GM18858 (cell line): Measurements from ENCODE around the gene PTP4A1.
"Not testable (repeated sequence)": the region's sequence is repeated elsewhere in the genome, so short reads cannot be mapped to it uniquely, and the experiment has no call there.

ENCODE experiments used
- ATAC-seq: cut with Tn5 transposase; IDR thresholded peaks from one replicate; pipeline ENCODE4 v1.9.1; 2021; ENCODE audit not compliant: unreplicated experiment

PTP4A1 gene

DNA sequence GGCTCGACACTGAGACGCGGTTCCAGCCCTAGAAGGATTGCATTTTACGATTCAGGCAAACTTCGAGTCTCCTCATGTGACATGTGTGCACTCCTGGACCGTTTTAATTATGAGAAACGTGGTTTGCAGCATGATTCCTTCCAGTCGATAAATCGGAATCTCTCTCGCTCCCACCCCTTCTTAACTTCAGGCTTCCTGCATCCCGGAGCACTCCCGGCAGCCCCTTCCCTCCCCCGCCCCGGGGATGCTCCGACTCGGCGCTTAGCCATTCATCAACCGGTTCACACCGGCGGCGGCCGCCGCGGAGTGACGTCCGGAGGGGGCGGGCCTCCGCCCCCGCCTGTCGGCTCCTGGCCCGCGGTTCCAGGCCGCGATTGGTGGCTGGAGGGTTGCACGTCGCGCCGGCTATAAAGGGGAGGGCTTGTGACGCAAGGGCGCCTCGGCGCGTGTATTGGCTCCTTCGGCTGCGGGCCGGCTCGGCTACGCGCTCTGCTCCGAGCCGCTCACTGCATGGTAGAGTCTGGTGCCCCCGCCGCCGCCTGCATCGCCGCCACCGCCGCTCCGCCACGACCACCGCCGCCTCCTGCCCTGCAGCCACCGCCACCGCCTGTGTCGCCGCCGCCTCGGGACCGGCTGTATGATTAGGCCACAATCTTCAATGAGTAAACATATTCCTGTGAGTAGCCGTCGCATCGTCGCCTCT is at the start of gene PTP4A1, which contains the start of gene LOC128125822:
PTP4A1 (plus strand) TSS at position 437 of the 703 bp plus-strand sequence. CDS start 4,401 bp downstream, outside the sequence.
LOC128125822 (plus strand) TSS at position 437 of the 703 bp plus-strand sequence.
- peak; percentile 91 for ATAC-seq

DNA sequence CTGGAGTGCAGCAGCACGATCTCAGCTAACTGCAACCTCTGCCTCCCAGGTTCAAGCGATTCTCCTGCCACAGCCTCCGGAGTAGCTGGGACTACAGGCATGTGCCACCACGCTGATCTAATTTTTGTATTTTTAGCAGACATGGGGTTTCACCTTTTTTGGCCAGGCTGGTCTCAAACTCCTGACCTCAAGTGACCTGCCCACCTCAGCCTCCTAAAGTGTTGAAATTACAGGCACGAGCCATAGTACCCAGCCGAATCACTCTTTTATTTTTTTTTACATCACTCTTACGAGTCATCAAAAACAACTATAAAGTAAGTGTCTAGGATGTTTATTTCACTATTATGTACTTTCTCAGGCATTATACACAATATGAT is 49.4 kb upstream of the PTP4A1 start:
- ATAC-seq = not testable (repeated sequence)

DNA sequence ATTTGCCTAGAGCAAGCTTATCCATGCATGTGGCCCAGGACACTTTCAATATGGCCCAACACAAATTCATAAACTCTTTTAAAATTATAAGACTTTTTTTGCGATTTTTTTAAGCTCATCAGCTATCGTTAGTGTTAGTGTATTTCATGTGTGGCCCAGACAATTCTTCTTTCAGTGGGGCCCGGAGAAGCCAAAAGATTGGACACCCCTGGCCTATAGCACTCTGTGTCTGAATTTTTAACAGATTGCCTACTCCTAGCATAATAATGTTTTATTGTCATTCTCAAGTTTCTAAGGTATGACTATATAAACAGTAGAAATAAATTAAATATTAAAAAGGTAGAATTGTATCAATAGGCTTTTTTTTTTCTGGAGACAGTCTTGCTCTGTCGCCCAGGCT is 48.6 kb upstream of the PTP4A1 start:
- ATAC-seq = no peak

DNA sequence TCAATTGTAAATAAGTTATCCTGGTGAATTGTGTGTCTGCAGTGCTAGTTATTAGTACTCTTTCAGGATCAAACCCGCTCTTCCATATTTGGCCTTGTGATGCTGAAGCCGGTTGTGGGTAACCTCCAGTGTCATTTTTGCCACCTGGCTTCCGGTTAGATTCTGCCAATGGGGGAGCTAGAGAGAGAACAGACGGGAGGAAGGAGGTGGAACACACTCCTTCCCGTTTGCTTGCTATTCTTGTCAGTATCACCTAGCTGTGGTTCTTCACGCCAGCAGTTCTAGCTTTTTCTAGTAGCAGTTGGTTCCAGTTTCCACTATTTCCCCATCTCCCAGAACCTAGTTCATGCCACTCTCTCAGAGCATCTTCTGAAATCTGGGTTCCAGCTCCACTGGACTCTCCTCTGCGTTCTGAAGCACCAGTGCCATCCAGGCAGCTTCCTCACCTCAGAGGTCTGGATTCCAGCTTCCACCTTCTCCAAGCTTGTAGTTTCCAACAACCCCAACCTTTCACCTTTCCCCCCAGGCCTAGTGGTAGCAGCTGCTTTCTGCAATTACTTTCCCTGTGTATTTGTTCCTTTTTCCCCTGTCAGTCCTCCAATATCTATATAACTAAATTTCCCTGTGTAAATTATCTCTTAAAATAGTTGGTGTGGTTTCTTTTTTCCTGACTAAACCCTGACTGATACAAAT is 46.9 kb upstream of the PTP4A1 start:
- no peak for ATAC-seq

DNA sequence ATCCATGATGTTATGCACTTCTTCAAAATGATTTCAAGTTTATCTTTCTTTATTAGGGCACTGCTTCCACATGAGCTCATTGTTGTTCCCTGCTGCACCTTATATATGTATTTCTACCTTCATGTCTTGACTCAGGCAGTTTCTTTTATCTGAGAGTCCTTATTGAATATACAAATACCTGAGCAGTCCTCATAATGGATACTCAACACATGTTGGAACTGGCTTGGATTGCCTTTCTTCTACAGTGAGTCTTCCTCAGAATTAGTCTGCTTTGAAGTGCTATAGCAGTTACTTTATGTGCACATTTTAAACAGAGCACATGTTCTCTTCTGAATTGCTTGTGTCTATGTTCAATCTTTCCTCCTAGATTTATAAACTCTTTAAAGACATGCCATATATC is 45.3 kb upstream of the PTP4A1 start:
- no peak for ATAC-seq

DNA sequence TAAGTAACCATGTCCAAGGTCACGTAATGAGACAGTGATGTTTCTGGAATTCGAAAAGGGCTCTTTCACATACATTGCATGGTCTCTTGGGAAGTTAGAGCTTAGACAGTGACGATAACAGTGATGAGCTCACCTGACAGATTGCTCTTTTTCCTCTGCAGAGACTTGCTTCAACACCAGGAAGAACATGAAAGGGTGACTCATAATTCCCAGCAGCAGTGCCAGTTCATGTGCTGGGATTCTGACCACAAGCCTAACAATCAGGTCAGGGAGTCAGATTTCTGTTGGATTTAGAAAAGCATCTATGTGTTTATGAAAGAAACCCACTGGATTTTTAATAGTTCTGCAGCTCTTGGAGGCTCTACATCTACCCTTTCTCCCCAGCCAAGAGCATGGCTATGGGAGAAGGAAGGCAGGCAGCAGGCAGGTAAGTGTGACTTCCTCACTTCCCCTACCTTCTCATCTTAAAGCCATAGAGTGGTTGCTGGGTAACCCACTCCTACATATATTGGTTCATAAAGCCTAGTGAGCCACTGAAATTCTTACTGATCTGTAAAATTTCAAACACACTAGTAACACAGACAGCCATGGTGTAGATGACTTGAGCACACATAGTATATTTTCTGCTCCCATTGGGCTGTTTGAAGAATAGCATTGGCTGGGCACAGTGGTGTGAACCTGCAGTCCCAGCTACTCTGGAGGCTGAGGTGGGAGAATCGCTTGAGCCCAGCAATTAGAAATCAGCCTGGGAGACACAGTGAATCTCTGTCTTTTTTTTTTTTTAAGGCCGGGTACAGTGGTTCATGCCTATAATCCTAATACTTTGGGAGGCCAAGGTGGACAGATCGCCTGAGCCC is 44.4 kb upstream of the PTP4A1 start:
- ATAC-seq = peak; percentile 41

DNA sequence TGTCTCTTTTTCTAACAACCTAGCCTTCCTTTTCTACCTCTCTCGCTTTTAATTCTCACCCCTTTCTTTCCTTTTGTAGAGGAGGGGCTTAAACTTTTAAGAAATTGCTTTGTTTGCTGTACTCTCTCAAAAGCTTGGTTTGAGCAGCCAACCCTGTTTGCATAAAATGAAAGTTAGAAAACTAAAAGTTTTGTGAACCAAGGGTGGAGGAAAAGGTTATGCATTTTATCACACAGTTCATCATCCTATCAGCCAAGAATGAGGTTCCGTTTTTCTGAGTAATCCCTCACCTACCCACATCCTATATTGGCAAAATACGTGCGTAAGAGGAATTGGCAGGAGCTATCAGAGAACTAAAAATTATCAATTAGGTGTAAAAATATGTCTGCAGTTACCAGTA is 42.8 kb upstream of the PTP4A1 start:
- ATAC-seq = peak; percentile 44

DNA sequence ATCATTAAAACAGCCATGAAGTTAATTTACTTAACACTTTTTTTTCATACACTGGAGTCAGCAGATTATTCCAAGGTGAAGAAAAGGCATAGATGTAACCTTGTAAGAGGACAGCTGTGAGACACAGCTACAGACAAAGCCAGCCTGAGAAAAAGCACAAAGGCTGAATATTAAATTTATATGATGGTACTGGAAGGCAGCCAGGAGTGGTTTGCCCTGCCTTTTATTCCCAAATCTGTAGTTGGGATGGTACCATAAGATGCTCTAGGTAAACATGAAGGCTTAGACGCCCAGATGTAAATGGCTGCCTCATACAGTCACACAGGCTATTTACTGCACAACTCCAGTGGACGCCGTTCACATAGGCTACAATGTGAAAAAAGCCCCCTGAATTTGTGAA is 42.1 kb upstream of the PTP4A1 start:
- ATAC-seq = no peak

DNA sequence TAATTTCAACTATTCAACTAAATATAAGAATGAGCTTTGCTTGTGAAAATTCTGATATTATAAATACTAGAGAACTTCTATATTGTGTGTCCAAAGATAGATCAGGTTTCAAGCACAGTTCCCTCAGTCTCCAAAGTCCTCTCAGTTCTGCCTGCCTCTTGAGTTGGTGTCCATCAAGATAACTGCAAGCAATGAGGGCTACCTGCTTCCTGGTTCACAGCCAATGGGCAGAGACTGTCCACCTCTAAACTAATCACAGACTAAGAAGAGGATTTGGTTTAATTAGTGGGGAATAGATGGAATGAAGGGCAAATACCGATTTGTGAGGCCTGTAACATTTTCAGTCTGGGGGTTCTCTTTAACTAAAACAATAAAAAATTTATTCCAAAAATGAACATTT is 41.3 kb upstream of the PTP4A1 start:
- ATAC-seq = no peak

DNA sequence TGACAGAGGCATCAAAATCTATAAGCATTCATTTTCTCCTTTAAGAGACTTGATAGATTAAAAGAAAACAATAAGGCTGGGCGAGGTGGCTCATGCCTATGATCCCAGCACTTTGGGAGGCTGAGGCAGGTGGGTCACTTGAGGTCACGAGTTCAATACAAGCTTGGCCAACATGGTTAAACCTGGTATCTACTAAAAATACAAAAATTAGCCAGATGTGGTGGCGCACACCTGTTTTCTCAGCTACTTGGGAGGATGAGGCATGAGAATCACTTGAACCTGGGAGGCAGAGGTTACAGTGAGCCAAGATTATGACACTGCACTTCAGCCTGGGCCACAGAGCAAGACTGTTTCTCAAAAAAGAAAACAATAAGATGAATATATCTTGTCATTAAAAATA is 39.3 kb upstream of the PTP4A1 start:
- no peak for ATAC-seq

DNA sequence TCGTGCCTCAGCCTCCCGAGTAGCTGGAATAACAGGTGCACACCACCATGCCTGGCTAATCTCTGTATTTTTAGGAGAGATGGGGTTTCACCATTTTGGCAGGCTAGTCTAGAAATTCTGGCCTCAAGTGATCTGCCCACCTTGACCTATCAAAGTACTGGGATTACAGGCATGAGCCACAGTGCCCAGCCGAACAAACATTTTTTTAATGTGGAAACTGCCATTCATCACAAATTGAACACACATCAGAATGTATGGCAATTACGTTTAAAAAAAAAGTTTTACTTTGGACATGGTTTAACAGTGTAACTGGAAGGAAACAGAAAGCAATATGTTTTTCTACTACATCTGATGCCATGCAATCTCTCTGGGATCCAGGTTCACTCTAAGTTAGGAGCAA is 38.3 kb upstream of the PTP4A1 start:
- no peak for ATAC-seq

DNA sequence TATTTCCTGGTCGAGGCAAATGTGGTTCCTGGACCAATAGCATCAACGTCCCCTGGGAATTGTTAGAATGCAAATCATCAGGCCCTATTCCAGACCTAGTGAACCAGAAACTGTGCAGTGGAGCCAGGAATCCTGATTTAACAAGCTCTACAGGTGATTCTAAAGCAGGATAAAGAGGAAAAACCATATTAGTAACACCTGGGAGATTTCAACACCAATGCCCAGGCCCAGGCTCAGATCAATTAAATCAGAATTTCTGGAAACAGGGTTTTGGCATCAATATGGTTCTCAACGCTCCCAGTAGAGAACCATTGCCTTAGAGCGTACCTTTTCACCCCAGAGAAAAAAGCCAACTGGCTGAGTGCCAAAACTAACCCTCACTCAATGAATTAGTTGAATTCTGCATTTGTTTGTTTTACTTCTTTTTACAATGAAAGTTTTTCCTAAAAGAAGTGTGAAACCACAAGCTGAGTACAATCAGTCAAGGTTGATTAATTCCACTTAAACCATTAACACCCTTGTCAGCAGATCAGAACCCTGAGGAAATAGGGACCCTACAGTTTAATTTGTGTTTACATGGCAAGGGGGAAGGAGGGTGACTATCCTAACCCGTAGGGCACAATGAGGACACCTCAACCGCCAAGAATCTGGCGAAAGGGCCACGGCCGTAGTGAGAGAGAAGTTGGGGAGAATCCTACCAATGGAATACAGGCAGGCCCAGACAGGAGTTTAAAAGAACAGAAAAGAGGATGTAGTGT is 34.9 kb upstream of the PTP4A1 start:
- ATAC-seq = no peak

DNA sequence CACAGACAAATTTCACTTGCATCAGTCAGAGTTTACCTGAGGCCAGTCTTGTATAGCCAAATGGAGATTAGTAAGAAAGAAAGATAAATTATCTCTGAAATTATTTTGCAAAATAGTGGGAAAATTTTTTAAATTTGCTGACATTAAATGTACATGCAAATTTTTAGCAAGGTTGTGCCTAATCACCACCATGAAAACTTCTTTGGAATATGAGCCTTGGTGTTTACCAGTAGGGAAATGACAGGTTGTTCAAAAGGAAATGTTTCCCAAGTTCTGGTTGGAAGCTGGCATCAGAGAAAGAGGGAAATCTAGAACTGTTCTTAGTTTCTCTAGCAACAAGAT is 34.4 kb upstream of the PTP4A1 start:
- no peak for ATAC-seq

DNA sequence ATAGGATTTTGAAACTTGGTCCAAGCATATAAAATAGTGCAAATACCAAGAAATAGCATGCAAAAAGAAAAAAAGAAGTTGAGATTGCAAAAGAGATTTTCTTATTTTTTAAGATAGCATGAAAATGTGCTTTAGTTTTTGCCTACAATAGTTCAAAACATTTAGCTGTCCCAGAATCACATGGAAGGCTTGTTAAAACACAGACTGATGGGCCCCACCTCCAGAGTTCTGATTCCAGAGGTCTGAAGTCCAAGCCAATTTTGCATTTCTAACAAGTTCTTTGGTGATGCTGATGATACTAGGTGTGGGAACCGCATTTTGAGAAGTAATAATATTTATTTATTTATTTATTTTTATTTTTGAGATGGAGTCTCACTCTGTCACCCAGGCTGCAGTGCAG is 33.7 kb upstream of the PTP4A1 start:
- ATAC-seq = no peak

DNA sequence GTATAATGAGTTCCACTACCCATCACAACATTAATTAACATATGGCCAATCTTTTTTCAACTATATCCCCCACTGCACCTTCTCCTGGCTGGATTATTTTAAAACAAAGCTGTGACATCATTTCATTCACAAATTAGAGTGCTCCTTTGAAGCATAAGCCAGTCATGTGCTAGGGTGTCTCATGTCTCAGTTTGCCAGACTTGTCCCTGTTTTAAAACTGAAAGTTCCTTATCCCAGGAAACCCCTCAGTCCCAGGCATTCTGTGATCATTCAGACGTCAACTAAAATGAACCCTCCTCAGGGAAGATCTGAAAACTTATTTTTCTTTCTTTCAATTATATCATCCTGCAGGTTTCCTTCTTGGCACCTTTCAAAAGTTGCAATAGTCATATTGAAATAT is 29.3 kb upstream of the PTP4A1 start:
- no peak for ATAC-seq

DNA sequence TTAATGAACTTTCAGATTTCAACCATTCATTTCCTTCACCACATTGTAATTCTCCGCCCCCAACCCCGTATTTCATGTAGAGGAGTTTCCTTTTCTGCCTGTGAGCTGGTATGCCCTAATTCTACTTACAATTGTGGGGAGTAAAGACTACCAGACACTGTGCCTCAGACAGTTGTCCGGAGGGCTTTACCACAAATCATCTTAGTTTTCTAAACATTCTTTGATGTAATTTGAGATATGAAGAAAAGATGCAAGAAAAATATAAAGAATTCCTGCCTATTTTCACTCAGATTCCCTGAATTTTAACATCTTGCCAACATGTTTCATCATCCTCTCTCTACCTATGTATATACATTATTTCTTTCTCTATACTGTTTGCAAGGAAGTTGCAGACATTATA is 28.3 kb upstream of the PTP4A1 start:
- ATAC-seq = no peak

DNA sequence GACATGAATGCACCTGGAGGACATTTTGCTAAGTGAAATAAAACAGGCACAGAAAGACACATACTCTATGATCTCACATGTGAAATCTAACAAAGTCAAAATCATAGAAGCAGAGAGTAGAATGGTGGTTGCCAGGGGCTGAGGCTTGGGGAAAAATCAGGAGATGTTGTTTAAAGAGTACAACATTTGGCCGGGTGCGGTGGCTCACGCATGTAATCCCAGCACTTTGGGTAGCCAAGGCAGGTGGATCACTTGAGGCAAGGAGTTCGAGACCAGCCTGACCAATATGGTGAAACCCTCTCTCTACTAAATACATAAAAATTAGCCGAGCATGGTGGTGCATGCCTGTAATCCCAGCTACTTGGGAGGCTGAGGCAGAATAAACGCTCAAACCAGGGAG is 26.0 kb upstream of the PTP4A1 start:
- no peak for ATAC-seq

DNA sequence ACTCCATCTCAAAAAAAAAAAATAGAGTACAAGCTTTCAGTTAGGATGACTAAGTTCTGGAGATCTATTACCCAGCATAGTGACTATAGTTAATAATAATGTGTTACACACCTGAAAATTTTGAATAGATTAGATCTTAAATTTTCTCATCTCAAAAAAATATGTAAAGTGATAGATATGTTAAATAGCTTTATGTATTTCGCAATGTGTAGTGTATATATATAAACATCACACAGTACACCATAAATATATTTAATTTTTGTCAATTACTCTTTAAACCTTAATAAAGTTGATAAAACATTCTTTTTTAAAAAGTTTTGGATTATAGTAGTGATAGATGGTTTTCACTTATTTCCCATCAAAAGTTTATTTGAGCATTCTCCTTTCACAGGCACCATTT is 25.6 kb upstream of the PTP4A1 start:
- ATAC-seq = no peak

DNA sequence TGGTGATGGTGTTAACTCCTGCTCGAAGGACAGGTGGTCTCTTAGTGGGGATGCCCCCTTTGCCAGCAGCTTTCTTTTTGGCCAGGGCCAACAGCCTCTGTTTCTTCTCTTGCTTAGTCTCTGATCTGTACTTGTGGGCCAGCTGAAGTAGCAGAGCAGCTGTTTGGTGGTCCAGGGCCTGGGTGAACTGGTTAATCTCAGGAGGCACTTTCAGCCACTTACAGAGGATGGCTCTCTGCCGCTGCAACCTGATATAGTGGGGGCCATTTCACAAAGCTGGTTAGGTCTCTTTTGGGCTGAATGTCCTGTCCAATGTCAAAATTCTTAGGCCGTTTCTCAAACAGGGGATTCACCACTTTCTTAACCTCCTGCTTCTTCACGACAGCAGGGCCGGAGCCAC is 23.2 kb upstream of the PTP4A1 start:
- ATAC-seq = no peak

DNA sequence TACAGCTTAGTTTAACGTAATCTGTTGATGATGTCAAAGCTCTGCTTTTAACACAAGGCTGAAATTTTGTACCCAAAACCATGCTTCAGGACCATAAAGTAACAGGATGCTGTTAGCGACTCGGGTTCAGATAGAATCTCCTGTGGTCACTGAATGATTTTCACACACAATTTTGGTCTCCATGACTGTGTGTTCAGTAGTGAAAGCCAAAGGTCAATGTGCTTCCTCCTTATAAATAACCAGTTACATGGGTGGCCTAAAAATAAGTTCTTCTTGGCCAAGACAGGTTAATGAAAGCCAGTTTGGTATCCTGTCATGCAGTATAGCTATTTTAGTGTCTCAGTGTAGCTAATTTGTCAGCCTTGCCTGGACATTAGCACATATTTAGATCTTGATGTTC is 19.1 kb upstream of the PTP4A1 start:
- ATAC-seq = peak; percentile 98

DNA sequence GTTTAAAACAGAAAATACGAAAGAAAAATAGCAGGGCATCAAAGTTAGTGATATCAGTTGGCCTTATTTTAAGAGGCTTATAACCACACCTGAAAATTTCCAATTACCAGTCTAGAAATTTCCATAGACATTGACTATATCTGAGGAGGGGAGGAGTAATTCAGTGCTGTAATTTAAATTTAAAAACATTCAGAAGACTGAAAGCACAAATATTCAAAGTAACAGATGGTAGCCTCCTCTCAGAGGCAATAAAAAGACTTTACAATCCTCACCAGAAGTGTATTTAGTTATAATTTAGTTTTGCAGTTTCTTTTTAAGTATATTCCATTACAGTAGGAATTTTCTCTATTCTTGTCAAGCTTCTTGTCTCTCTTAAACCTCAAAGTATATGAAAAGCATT is 18.4 kb upstream of the PTP4A1 start:
- no peak for ATAC-seq
